Suprapubic skin (tissue), 4 donors: ENCODE data around the gene RNF125. TPM values are rescaled to one million over a fixed set of nuclear protein-coding genes. Genes with fewer than 3 reads are reported as not detected.

Source experiments
- DNase-seq, 2 donors: peaks; one replicate each; pipeline ENCODE4 v3.0.0-alpha.2; 2019; ENCODE audit warnings: low spot score in 2 of 2
- H3K27ac ChIP-seq: fragments of 200-600 bp; sonication (generic); one replicate; pipeline ENCODE4 v1.5.1; 2019
- H3K27me3 ChIP-seq: fragments of 200-600 bp; sonication (generic); one replicate; pipeline ENCODE4 v1.5.1; 2019
- H3K36me3 ChIP-seq: fragments of 200-600 bp; sonication (generic); one replicate; pipeline ENCODE4 v1.5.1; 2019
- H3K4me1 ChIP-seq: fragments of 200-600 bp; sonication (generic); one replicate; pipeline ENCODE4 v1.5.1; 2019
- H3K4me3 ChIP-seq: fragments of 200-600 bp; sonication (generic); one replicate; pipeline ENCODE4 v1.5.1; 2019; ENCODE audit warnings: mild to moderate bottlenecking
- H3K9me3 ChIP-seq: fragments of 200-600 bp; sonication (generic); one replicate; pipeline ENCODE4 v1.5.1; 2019
- CTCF ChIP-seq, 2 donors: fragments of 200-600 bp in 1 of 2; fragments of 450-650 bp in 1 of 2; sonication (generic) in 1 of 2; IDR thresholded peaks; one replicate each; pipeline ENCODE4 v1.5.1; 2016 to 2019; ENCODE audit warnings: antibody characterized with exemption in 2 of 2, mild to moderate bottlenecking in 1 of 2, moderate library complexity in 1 of 2
- EP300 ChIP-seq: sonication (generic); formaldehyde crosslinking; IDR thresholded peaks from one replicate; pipeline ENCODE4 v1.6.1; 2017; ENCODE audit warnings: antibody characterized with exemption
- POLR2A ChIP-seq, 2 donors: fragments of 450-650 bp; IDR thresholded peaks; one replicate each; pipeline ENCODE4 v1.6.1; 2017; ENCODE audit warnings: antibody characterized with exemption in 2 of 2, mild to moderate bottlenecking in 2 of 2, moderate library complexity in 2 of 2
- POLR2AphosphoS5 ChIP-seq, 3 donors: sonication (generic); formaldehyde crosslinking; IDR thresholded peaks; one replicate each; pipeline ENCODE4 v1.6.1; 2017; ENCODE audit warnings: antibody characterized with exemption in 3 of 3
- WGBS: methylation state at CpG from one replicate; pipeline ENCODE4 v1.1.5; 2018; 5-methylcytosine and 5-hydroxymethylcytosine counted together
- total RNA-seq, 4 donors: library from RNA; depleted of rRNA; stranded (reverse); fragments of >200 nt; gene quantifications; one replicate each; pipeline ENCODE4 v1.1.0, GENCODE V29; 2016

The RNF125 gene
- 10 to 100 TPM in 3 of 4 donors, 1 to 10 TPM in 1; 5.7 to 13.4 (median 11.2) TPM for total RNA-seq

GRCh38 chr18:32018331-32019250 is at the start of gene RNF125:
RNF125 (plus strand) TSS chr18:32018825; CDS start chr18:32018864, 39 bp downstream.
- H3K4me1 ChIP-seq = peaks cover 28% of the 10 kb centered on the region
- TF ChIP-seq POLR2A (IDR thresholded peaks at IDR 0.05) (no peak), CTCF (IDR thresholded peaks at IDR 0.05) (no peak), POLR2AphosphoS5 (IDR thresholded peaks at IDR 0.05) (peak in 2 of 3 donors; percentile 64 to 82), EP300 (no peak)
- no peaks in the 10 kb centered on the region for H3K36me3 ChIP-seq
- 1% methylated on average over 38 of the region's 66 CpGs for WGBS
- no peaks in the 10 kb centered on the region for H3K9me3 ChIP-seq
- H3K27me3 ChIP-seq = no peaks in the 10 kb centered on the region
- DNase-seq = peak; percentile 87 to 92
- peak within 1 kb of the TSS; percentile 70 for H3K4me3 ChIP-seq
- peak within 1 kb of the TSS; percentile 83 for H3K27ac ChIP-seq

- Histone ChIP-seq H3K9me3 (peaks cover 19% of the 10 kb centered on the region), H3K4me3 (no peak overlapping the region), H3K36me3 (no peaks in the 10 kb centered on the region), H3K4me1 (no peaks in the 10 kb centered on the region), H3K27ac (no peak overlapping the region), H3K27me3 (no peaks in the 10 kb centered on the region)
- DNase-seq = no peak
- no peak for TF ChIP-seq CTCF (IDR thresholded peaks at IDR 0.05)
- no peak for TF ChIP-seq POLR2AphosphoS5 (IDR thresholded peaks at IDR 0.05)
- TF ChIP-seq EP300 = no peak
- no peak for TF ChIP-seq POLR2A (IDR thresholded peaks at IDR 0.05)
- WGBS = 70% methylated on average over 3 of the region's 3 CpGs
These were observed 48.0 kb upstream of the RNF125 start for GRCh38 chr18:31970617-31971016.

GRCh38 chr18:31973929-31974546 is 44.6 kb upstream of the RNF125 start:
- Histone ChIP-seq H3K4me1 (no peaks in the 10 kb centered on the region), H3K27ac (no peak overlapping the region), H3K27me3 (no peaks in the 10 kb centered on the region), H3K4me3 (no peak overlapping the region), H3K9me3 (peaks cover 19% of the 10 kb centered on the region), H3K36me3 (no peaks in the 10 kb centered on the region)
- no peak for DNase-seq
- no peak for TF ChIP-seq POLR2A (IDR thresholded peaks at IDR 0.05)
- TF ChIP-seq CTCF (IDR thresholded peaks at IDR 0.05) = no peak
- no peak for TF ChIP-seq POLR2AphosphoS5 (IDR thresholded peaks at IDR 0.05)
- TF ChIP-seq EP300 = no peak
- 77% methylated on average over 4 of the region's 4 CpGs for WGBS

GRCh38 chr18:31976242-31976641 is 42.4 kb upstream of the RNF125 start:
- Histone ChIP-seq H3K4me3 (no peak overlapping the region), H3K4me1 (no peaks in the 10 kb centered on the region), H3K9me3 (peaks cover 19% of the 10 kb centered on the region), H3K27me3 (no peaks in the 10 kb centered on the region), H3K27ac (no peak overlapping the region), H3K36me3 (no peaks in the 10 kb centered on the region)
- no peak for DNase-seq
- no peak for TF ChIP-seq EP300
- TF ChIP-seq POLR2A (IDR thresholded peaks at IDR 0.05) = no peak
- no peak for TF ChIP-seq CTCF (IDR thresholded peaks at IDR 0.05)
- 64% methylated on average over 3 of the region's 3 CpGs for WGBS

- Histone ChIP-seq H3K4me1 (no peaks in the 10 kb centered on the region), H3K36me3 (no peaks in the 10 kb centered on the region), H3K27me3 (no peaks in the 10 kb centered on the region), H3K27ac (no peak overlapping the region), H3K4me3 (no peak overlapping the region), H3K9me3 (peaks cover 19% of the 10 kb centered on the region)
- TF ChIP-seq CTCF (IDR thresholded peaks at IDR 0.05) (peak; percentile 32 to 46), POLR2A (IDR thresholded peaks at IDR 0.05) (no peak)
- WGBS = 76% methylated on average over 9 of the region's 9 CpGs
- DNase-seq = no peak
These were observed 41.3 kb upstream of the RNF125 start for GRCh38 chr18:31977270-31977872.
